HG02588 (cell line): ENCODE data around the gene RAET1E.
"Not testable (repeated sequence)": the region's sequence is repeated elsewhere in the genome, so short reads cannot be mapped to it uniquely, and the experiment has no call there.

Source experiments
- ATAC-seq: cut with Tn5 transposase; IDR thresholded peaks from one replicate; pipeline ENCODE4 v1.9.1; 2021; ENCODE audit warnings: mild to moderate bottlenecking, moderate library complexity; ENCODE audit not compliant: unreplicated experiment

RAET1E gene

DNA sequence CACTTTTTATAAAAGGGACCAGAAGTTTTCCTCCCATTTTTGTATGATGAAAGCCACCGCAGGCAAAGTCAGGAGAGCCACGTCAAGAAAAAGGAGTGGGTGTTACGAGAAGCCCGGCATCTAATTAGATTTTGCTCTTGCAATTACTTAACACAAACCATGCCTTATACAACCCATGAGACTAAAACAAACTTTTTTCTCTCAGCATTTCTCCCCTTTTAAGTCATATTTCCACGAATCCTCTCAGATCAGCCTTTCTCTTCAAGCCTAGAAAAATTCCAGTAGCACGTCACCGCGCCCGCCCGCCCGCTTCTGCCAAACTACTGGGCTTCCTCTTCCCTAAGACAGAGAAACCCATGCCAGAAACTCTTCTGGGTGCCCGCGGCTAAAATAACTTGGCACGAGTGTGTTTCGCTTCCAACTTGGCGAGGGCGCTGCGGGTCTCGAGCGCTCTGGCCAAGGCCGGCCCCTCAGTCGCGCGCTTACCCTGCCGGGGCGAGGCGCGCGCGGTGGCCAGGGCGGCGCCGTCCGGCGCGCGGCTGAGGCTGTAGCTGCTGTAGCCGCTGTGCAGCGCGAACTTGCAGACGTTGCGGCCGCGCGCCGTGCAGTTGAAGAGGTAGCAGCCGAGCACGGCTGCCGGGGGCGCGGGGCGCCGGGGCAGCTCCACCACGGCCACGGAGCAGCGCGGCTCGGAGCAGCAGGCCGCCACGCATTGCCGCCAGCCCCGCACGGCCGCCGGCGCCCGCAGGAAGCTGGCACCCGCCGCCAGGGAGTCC is 34.8 kb downstream of the RAET1E start:
- peak; percentile 27 for ATAC-seq

DNA sequence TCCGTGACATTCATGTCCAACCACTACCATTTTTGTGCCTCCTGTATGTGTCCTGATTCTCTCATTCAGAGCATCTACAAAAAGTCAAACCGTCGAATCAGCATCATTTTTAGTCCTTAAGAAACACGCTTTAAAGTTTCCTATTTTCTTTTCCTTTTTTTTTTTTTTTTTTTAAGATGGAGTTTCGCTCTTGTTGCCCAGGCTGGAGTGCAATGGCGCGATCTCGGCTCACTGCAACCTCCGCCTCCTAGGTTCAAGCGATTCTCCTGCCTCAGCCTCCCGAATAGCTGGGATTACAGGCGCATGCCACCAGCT is 35.5 kb downstream of the RAET1E start:
- ATAC-seq, result not testable (repeated sequence)

DNA sequence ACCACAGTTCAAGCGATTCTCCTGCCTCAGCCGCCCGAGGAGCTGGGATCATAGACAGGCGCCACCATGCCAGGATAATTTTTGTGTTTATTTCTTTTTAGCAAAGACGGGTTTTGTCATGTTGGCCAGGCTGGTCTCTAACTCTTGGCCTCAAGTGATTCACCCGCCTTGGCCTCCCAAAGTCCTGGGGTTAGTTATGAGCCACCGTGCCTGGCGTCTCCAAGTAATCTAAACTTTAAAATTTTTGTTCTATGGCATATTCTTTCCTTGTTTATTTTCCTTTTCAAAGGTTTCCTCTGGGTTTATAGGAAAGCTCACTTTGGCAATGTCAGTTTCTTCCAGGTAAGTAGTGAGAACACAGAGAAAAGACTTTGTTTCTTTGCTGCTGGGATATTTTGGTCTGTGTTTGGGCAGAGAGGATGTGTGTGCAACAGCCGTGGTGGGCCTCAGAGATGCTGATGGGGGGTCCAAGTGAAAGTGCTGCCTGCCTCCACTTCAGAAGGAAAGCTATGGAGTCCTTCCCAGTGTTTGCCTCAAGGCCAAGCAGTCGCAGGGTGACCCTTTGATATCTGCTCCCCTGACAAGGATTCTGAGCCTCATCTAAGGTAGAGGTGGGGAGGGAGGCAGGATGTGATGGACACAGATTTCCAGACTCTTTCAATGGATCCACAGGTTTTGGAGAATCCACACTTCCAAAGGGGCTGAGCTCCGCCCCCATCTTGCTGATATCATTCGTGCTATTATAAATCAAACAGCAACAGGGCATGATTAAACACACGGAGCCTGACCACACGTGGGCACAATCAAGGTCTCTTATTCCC is 36.1 kb downstream of the RAET1E start:
- ATAC-seq, result no peak

DNA sequence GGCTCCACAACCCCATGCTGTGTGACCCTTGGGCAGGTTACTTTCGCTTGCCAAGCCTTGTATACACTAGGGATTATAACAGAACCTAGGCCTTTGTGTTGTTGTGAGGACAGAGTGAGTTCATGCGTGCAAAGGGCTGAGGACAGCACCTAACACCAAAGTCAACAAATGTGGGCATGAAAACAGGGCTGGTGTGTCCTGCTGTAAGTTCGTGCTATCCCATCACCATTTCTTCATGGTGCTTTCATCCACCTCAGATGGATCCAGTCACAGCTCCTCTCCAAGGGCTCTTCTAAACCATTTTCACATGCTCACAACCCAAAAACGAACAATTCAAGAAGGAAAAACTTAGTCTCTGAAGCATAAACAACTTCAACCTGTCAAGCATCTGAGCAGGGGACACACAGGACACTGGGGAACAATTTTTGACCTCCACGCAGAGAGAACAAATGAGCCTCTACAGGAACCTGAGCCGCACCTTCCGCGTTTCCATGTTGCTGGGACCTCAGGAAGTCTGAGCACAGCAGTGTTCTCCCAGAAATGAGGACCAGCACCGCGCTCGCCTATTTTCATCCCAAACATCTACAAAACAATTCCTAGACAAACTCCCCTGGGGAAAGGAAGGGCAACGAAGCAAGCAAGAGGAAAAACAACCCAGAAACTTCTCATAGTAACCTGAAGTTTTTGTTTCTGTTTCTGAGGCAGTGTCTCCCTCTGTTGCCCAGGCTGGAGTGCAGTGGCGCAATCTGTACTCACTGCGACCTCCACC is 36.9 kb downstream of the RAET1E start:
- no peak for ATAC-seq

DNA sequence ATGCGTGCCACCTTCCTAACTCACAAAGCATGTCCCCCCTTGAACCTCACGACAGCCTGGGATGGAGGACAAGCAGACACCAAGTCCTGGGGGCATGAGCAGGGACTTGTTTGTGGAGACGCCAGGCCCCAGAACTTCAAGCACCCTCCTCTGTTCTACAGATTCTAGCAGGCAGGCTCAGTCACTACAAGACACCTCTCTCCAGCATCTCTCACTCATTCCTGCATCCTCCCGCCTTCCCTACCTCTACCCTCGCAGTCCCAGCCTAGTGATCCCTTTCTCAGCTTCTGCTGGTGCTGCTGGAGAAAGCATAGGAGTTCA is 37.4 kb downstream of the RAET1E start:
- no peak for ATAC-seq

DNA sequence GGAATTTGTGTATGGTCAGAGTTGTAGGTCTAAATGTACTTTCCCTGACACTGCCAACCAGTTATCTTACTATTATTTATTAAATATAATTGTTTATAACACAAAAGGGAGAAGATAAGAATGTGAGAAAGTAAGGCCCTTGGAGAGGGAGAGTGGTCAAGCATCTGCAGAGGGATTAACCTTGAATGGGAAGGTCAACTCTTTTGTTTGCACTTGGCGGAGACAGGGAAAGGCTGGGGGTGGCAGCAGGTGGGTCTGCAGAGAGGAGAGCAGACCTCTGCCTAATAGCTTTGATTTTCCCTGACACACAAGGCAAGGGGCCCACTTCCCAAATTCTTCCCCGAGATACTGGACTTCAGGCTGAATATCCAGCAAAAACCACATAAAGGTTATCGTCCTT is 38.0 kb downstream of the RAET1E start:
- no peak for ATAC-seq

DNA sequence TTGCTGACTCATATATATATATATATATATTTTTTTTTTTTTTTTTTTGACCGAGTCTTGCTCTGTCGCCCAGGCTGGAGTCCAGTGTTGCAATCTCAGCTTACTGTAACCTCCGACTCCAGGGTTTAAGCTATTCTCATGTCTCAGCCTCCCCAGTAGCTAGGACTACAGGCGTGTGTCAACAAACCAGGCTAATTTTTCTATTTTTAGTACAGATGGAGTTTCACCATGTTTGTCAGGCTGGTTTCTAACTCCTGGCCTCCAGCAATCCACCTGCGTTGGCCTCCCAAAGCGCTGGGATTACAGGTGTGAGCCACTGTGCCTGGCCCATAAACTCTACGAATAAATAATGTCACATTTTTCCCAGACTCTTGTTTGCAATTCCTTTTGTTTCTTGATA is 38.5 kb downstream of the RAET1E start:
- ATAC-seq, result no peak

DNA sequence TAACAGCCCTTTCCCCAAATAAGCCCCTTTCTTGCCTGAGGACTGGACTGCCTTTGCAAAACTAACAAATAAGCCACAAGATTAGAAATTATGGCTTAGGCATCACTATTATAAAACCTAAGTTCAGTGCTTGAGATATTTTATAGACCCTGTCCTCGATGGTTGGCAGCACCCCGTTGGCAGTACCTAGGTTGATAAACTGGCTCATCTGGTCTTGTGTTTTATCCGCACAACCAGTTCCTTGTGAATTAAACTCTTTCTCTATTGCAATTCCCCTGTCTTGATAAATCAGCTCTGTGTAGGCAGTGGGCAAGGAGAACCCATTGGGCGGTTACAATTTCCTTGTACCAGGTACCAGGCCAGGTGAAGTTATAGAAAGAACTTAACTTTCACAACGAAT is 40.4 kb downstream of the RAET1E start:
- no peak for ATAC-seq

DNA sequence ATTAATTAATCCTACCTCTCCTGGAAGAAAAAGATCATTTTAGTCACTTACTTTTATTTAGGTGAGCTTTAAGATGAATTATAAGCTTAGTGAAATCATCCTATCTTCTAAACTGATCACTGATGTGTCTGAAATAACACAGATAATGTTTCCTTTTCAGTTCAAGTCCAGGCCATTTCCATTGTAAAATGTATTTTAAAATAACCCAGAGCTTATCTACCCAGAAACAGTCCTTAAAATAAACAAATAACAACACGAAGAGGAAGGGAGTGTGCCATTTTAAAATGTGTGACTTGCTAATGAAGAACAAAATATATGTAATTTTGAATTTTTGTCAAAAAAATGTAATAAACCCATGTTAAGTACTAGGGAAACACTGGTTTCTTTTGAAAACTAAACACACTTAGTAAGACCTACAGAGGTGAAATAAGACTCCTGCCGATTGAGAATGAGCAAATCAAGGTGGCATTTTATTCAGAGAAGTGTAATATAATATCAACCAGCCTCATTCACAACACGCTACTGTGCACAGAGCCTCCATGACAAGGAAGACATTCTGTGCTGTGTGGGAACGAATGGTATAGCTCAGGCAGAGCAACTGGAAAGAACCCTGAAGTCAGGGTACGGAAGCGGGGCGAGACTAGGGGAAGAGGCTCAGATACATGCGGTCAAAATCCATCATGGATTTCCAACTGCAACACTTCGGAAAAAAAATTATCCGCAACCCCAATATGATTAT is 41.5 kb downstream of the RAET1E start:
- no peak for ATAC-seq

DNA sequence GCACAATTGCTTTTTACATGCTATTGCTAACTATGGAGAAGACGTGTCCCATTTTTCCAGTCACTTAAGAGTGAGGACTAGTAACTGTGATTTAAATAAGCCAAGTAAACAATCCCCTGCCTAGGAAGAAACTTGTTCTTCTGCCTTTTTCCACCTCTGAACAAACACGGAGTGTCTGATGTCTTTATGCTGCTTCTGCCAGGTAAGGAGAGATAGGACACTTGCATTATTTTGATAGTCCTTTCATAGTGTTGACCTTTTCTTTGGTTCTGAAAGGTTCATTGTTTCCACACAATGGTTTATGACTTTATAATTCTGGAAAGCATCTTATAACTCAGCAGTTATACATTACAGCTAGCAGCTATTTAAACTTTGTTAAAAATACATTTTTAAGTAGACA is 42.2 kb downstream of the RAET1E start:
- ATAC-seq, result no peak

DNA sequence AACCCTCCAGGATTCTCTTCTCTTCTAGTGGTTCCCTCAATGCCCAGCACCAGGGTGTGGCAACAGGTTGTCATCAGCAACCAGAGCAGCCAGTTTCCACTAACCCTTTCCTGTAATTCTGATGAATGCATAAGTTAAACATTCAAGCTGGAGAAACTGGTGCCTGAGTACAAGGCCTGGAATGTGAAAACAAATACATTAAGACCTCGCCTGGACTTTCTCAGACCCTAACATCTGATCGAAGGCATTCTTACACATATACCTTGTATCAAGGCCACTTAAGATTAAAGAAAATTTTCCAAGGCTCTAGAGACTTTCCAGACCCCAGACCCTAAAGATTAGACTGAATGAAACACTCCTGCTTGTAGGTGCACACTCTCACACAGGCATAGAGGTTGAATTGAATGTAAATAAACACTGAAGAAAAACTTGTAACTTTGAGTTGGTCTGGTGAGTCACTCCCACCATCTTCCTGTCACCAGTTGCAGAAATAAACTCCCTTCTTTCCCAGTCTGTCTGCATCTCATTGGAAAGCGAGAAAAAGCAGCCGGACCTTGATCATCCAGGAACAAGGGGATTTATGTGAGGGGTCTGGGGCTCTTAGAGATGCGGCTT is 42.8 kb downstream of the RAET1E start:
- ATAC-seq, result no peak

DNA sequence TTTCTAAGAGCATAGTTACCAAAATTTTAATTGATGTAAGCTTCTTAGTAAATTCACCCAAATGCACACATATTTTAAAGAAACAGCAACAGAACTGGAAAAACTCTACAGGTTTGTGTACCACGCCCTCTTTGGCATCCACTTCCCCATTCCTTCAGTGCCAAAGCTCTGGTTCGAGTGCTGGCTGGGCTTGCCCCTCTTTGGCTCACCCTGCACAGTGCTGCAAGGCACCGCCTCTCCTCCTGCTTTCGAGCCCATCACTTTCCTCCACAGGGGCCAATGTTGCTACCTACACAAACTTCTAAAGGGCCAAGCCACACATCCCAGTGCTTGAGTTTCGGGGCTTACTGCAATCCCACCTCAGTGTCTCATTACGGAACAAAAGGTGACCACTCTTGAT is 43.4 kb downstream of the RAET1E start:
- no peak for ATAC-seq

DNA sequence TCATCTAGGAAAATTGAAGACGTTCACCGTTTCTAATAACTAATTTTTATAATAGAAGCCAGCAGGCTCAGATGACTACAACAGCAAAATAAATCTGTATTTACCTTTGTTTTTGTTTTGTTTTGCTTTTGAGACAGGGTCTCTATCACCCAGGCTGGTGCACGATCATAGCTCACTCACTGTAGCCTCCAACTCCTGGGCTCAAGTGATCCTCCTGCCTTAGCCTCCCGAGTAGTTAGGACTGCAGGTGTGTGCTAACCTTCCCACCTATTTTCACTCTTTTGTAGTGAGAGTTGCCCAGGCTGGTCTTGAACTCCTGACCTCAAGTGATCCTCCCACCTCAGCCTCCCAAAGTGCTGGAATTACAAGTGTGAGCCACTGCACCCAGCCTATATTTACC is 43.9 kb downstream of the RAET1E start:
- ATAC-seq, result not testable (repeated sequence)

DNA sequence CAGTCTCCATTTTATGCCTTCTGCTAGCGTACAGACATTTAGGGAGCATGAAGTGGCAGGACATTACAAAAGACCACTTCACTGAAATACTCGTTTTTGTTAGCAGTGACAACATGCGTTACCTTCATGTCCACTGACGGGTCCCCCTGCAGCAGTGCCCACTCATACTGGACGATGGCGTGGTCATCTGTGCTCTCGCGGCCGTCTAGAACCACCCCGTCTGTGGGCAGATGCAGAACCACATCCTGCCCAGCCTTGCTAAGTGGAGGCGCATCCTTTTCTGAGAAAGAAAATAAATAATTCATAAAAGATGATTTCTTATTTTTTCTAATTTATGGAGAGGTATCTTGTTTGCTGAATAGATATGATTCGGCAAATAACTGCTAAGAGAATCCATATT is 45.0 kb downstream of the RAET1E start:
- ATAC-seq, result no peak

DNA sequence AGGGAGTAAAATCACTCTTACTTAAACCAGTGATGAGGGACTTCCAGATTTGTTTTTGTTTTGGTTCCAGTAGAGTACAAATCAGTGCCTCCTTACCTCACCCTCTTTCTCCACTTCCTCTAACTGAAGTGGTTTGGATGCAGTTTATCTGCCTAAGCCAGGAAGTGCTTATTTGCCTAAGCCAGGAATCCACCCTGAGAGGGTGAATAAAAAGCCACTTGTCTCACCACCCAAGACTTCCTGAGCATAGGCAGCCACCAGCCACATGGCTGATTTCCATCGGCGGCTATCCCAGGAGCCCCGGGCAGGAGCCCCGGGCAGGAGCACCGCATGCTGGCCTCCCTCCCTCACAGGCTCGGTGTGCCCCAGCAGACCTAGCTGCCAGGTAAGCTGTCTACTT is 45.7 kb downstream of the RAET1E start:
- ATAC-seq, result no peak

DNA sequence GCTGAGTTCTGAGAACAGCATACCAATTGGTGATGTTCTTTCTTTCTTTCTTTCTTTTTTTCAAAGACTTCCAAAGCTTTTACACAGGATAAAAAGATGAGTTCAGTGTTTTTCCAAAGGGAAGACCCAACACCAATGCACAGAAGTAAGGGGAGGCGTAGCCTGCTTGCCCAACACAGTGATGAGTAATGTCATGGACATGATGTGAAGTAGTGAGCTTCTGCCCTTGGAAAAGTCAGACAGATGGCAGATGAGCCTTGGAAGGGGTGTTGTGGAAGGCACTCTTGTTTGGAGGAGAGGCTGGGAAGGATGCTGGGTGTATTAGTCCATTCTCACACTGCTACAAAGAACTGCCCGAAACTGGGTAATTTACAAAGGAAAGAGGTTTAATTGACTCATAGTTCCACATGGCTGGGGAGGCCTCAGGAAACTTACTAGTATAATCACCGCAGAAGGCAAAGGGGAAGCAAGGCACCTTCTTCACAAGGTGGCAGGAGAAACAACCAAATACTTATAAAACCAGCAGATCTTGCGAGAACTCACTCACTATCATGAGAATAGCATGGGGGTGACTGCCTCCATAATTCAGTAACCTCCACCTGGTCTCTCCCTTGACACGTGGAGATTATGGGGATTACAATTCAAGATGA is 46.3 kb downstream of the RAET1E start:
- ATAC-seq, result no peak

DNA sequence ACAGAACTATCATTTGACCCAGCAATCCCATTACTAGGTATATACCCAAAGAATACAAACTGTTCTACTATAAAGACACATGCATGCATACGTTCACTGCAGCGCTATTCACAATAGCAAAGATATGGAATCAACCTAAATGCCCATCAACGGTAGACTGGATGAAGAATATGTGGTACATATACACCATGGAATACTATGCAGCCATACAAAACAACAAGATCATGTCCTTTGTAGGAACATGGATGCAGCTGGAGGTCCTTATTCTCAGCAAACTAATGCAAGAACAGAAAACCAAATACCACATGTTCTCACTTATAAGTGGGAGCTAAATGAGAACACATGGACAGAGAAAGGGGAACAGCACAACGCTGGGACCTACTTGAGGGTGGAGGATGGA is 49.6 kb downstream of the RAET1E start:
- not testable (repeated sequence) for ATAC-seq
